HS-27A (cell line): Measurements from ENCODE around the gene OGFR.

ENCODE experiments used
- DNase-seq: peaks from one replicate; pipeline ENCODE4 v3.0.0-alpha.2; 2012; ENCODE audit warnings: low read depth, missing footprints

The OGFR gene

DNA sequence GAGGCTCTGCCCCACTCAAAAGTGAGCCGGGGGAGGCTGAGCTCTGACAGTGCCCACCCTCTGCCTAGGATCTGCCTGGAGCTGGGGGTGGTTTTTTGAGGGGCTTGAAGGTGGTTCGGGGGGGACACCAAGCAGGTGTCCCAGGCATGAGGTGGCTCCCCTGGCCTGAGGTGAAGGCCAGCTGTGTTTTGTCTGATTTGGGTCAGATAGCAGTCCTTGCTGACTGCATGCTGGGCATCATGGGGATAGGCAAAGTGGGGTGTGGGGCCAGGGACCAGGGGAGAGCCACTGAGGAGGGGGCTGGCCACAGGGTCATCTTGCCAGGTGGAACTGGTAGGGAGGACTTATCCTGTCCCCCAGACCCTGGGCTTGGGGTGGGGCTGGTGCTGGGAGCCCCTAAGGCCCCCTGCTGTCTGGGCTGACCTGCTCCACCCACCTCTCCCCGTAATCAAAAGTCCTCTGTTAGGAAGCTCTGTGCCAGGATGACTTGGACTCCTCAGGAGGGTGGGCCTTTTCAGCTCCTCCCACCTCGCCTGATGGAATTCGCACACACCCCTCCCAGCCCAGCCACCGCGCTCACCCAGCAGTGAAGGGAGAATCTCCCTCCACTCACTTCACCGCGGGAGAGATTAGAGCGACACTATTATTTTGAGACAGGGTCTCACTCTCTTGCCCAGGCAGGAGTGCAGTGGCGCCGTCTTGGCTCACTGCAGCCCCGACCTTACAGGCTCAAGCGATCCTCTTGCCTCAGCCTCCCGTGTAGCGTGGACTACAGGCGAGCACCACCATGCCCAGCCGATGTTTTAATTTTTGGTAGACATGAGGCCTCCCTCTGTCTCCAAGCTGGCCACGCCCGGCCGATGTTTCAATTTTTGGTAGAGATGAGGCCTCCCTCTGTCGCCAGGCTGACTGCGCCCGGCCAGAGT lies 10.7 kb downstream of the OGFR start:
- no peak for DNase-seq

DNA sequence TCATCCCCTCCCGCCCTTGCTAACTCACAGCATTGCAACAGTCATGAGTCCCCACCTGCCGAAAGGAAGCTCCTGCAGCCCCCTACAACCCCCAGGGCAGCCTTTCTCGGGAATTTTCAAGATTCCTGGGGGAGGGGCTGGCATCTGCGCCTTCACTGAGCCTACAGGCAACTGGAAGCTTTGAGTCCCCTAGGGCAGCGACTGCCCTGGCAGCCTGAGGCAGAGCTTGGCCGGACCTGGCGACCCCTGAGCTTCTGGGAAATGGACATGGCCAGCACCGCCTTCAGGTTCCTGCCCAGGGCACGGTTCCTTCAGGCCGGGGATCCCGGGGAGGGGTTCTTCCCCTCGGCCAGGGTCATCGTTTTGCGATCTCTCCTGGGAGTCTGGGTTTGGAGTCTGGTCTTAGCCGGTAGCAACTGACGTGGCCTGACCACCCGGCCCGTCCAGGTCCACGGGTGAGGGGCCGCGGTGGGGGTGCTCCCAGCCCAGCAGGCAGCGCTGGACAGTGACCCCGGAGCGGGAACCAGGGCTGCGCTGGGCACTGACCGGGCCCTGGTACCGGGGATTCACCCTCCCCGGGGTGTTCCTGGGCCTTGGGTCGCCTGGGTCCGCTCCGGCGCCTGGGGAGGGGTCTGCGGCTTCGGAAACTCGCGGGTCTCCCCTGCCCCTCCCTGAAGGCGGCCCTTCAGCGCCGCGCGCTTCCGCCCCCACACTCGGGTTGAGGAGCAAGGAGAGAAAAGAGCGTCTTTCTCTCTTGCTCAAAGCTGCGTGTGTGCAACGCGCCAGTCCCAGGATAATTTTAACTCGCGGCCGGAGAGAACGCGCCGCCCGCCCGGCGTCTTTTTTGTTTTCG lies 11.6 kb downstream of the OGFR start:
- DNase-seq: no peak

DNA sequence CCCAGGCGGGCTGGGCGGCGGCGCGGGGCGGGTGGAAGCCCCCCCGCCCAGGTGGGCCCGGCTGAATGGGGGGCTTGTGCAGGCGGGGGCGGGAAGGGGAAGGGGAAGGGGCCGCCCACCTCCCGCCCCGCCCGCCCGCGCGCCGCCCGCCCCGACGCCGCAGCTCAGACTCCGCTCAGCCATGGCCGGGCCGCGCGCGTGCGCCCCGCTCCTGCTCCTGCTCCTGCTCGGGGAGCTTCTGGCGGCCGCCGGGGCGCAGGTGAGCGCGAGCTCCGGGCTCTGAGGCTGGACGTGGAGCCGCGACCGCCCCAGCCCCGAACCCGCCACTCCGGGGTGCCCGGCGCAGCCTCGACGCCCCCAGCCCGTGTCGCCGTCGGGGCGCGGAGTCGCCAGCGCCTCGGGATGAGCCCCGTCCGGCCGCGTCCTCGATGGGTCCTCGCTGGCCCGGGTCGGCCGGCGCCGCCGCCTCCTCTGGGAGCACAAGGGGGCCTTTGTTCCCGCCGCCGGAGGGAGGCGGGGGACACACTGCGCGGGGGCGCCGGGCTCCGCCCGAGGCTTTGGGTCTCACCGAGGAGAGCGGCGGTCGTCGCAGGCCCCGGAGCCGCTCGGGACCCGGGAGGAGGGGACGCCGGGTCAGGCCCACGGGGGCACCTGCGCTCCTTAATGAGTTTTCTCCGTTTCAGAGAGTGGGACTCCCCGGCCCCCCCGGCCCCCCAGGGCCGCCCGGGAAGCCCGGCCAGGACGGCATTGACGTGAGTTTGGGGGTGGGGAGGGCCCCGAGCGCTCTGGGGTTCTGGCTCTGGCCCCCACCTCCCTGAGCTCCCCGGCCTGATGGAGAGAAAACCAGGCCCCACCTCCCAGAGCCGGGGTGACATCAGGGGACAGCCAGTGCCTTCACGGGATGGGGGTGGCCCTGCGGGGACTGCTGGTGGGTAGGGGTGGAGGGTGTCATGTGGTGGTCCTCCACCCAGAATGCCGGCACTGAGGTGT lies 12.5 kb downstream of the OGFR start, which contains the start of gene COL9A3:
Gene COL9A3, plus strand, starts transcription at position 167 of the 990 bp plus-strand sequence. Its CDS starts 15 bp downstream, at position 182.
- no peak for DNase-seq

DNA sequence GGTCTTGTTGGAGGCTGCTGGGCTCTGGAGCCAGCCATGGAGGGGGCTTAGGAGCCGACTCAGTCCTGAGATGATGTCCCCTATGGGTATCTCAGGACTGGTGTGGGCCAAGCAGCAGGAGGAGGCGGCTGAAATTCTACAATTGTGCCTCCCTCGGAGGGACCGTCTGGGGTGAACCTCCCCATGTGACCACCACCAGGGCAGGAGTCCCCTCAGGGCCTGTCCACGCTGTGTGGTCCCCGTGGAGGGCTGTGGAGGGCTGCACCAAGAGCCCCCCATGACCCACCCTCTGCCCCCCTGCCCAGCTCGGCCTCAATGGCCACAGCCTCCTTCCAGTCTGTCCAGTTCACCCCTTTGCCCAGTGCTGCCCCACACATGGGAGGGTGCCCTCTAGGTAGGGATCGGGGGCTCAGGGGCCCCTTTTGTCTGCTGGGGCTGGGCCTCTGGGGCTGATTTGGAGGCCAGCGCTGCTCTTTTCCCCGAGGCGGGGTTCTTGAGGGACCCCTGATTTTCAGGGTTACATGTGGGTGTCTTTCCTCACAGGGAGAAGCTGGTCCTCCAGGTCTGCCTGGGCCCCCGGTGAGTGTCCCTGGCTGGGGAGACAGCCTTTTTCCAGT lies 13.4 kb downstream of the OGFR start:
- no peak for DNase-seq

DNA sequence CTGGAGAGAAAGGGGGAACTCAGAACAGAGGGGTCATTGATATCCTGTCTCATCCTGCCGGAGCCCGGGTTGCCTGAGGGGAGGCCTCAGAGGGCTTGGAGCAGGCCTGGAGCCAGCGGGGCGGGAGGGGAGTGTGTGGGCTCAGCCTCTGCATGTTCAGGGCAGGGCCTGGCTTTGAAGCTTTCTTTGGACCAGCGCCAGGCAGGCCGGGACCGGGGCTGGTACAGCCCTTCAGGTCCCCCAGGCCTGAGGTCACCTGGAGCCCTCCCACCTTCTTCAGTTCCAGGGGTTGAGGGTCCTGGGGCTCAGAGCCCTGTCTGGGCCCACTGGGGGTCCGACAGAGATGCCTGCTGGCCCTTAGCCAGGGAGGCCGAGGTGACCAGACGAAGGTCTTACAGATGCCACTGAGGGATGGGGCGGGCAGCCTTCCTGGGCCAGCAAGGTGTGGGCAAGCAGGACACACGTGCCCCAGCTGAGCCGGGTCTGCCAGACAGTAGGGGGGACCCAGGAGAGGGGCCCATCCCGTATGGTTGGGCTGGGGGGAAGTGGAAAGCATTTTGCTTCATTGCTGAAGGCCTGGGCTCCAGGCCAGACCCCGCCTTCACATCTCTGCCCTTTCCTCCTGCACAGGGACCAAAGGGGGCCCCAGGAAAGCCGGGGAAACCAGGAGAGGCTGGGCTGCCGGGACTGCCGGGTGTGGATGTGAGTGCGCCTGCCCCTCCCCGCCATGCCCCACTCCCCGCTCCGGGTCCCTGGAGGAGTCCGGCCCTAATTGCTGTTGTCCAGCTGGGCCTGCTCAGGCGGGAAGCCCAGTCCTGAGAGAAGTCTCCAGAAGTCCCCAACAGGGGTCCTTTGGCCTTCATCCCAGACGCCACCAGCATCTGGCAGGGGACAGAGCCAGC lies 14.2 kb downstream of the OGFR start:
- DNase-seq: no peak

DNA sequence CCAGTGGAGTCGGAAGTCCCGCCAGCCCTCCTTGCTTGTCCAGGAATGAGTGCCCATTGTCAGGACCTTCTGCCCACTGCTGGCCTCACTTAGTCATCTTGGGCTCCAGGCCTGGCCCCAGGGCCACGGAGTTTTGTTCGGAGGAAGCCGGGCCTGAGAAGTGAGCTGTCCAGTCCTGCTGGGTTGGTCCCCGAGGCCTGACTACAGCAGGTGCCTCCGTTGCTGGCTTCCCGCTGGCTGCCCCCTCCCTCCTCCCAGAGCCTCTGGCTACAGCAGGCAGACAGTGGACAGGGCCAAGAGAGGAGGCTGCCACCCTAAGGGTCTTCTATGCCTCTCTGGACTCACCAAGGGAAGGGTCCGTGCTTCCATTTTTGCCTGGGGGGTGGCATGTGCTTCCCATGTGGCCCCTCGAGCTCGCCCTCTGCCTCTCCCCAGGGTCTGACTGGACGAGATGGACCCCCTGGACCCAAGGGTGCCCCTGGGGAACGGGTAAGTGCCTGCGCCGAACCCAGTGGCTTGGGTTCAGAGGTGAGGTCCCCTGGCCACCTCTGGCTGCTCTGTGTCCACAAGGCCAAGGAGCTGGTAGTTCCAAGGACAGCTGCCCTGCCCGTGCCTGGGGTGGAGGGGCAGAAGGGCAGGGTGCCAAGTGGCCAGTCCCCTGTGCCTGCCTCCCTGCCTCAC lies 15.0 kb downstream of the OGFR start:
- no peak for DNase-seq

DNA sequence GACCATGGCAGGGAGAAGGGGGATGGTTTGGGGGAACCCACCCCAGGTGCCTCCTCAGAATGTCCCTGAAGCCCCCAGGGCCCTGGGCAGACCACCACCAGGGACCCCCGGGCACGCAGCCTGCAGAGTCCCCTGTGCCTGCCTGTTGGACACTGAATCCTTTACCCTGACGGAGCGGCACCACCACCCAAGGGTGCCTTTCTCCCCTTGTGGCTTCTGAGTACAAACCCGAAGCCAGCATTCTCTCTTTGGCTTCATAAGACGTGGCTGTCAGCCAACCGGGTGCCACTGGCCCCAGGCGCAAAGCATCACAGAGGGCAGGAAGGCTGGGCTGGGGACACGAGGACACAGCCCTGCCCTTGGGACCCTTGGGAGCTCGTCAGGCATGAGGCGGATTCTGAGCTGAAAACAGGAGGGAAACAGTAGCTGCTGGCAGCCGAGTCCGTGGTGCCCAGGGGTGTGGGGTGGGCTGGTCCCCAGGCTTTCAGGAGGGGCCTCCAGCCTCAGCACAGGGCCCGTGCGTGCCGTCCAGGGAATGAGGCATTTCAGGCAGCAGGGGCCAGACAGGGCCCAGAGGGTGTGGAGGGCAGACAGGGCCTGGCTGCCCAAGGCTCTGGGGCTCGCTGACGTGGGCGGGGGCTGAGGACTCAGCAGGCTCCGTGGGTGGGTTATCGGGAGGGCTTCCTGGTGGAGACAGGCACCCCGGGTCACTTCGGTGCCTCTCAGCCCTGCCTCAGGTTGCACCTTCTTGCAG lies 15.8 kb downstream of the OGFR start:
- no peak for DNase-seq

DNA sequence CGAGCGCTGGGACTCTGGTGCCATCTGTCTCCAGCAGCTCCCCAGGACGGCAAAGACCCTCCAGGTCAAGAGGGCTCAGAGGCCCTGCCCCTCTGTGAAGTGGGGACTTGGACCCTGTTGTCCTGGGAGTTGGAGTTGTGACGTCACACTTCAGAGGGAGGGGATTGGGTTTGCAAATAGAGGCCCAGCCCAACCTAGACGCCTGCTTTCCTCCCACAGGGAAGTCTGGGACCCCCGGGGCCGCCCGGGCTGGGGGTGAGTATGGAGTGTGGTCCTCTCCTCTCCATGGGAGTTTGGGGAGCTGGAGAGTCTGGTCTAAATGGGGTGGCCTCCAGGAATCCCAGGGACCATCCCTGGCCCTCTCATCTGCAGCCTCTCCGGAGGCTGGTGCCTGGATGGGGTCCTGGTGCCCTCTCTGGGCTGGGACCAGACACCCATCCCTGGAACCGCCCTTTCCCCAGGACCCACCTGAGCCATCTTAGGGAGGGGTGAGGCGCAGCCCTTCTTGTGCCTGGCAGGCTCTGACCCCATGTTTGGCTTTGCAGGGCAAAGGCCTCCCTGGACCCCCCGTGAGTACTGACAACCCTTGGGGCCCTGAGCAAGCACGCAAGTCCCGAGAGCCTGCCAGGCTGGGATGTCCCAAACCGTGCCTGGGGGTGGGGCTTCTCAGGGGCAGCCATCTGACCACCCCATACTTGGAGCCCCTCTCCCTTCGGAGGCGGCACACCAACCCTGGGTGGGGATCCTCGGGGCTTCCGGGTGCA lies 16.5 kb downstream of the OGFR start:
- DNase-seq: no peak

DNA sequence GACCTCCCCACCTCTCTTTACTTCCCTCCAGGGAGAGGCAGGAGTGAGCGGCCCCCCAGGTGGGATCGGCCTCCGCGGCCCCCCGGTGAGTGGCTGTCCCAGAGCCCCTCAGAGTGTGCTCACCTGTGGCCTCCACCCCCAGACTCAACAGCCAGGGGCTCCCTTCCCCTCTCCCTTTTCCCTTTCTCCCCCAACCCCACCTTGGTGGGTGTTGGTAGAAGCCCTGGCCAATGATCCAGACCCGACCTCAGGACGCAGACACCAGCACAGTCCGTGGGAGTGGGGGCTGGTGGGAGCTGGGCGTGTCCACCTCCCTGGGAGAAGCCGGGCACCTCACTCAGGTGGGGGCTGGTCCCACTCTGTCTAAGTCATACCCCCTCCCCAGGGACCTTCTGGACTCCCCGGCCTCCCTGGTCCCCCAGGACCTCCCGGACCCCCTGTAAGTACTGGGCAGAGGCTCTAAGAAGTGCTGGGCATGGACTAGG lies 17.1 kb downstream of the OGFR start:
- DNase-seq: no peak

DNA sequence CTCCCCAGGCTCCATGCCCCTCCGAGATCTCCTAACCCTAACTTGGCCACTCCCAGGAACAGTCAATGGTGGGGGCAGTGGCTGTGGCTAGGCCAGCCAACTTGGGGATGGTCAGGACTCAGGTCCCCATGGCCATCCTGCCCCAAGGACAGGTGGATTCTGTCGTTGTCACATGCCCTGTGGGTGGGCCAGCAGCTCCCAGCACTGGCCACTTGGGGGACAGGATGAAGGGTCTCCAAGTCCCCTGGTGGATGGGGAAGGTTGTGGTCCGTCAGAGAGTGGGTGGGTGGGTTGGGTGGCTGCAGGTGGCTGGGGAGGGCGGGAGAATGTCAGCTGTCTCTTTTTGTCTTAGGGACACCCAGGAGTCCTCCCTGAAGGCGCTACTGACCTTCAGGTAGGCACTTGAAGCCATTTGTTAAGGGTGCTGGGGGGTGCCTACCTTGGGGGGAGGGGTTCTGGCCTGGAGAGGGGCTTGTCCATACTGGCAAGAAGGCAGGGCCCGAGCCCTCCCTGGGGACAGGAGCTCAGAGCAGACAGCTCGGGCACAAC lies 17.7 kb downstream of the OGFR start:
- no peak for DNase-seq

DNA sequence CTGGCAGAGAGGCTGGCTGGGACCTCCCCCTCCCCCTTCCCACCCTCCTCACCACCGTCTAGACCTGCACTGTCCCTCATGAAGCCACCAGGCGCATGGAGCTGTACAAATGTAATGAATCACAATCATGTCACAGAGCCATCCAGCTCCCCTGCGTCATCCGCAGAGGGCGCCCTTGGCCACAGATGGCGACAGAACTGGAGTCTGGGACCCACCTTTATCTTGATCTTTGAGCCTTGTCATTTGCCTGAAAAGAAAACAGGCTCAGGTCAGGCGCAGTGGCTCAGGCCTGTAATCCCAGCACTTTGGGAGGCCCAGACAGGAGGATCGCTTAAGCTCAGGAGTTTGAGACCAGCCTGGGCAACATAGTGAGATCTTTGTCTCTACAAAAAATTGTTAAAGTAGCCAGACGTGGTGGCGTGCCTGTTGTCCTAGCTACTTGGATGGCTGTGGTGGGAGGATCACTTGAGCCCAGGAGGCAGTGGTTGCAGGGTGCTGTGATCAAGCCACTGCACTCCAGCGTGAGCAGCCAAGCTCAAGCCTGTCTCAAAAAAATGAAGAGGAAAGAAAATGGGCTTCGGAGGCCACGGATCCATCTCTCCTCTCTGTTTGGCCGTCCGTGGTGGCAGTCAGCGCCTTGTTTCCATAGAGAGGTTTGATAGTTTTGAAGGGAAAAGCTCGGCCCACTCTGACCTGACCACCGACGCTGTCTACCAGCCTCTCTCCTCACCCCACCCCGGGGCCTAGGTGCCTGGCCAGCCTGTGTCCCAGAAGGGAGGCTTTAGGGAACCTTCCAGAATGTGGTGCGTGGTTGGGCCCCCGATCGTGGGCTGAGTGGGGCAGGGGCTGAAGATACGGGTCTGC lies 18.4 kb downstream of the OGFR start:
- DNase-seq: no peak

DNA sequence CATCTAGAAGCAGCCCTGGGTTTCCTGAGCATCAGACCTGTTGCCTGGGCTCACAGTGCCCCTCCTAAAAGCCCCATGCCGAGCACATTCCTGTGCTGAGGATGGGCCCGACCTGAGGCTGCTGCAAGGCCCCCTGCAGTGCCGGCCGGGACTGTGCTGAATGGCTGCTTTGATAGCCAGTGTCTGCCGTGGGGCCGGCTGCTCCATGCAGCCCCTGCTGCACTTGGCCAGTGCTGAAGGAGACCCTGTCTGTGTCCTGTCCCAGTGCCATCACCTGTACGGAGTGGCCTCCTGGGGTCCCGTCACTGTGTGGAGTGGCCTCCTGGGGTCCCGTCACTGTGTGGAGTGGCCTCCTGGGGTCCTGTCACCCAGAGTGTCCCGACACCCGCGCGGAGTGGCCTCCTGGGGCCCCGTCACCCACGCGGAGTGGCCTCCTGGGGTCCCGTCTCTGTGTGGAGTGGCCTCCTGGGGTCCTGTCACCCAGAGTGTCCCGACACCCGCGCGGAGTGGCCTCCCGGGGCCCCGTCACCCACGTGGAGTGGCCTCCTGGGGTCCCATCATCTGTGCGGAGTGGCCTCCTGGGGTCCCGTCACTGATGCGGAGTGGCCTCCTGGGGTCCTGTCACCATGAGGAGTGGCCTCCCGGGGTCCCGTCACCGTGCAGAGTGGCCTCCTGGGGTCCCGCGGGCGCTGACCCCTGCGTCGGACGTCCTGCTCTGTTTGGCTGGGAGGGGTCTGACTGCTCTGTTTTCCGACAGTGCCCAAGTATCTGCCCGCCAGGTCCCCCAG lies 19.2 kb downstream of the OGFR start:
- DNase-seq: no peak

DNA sequence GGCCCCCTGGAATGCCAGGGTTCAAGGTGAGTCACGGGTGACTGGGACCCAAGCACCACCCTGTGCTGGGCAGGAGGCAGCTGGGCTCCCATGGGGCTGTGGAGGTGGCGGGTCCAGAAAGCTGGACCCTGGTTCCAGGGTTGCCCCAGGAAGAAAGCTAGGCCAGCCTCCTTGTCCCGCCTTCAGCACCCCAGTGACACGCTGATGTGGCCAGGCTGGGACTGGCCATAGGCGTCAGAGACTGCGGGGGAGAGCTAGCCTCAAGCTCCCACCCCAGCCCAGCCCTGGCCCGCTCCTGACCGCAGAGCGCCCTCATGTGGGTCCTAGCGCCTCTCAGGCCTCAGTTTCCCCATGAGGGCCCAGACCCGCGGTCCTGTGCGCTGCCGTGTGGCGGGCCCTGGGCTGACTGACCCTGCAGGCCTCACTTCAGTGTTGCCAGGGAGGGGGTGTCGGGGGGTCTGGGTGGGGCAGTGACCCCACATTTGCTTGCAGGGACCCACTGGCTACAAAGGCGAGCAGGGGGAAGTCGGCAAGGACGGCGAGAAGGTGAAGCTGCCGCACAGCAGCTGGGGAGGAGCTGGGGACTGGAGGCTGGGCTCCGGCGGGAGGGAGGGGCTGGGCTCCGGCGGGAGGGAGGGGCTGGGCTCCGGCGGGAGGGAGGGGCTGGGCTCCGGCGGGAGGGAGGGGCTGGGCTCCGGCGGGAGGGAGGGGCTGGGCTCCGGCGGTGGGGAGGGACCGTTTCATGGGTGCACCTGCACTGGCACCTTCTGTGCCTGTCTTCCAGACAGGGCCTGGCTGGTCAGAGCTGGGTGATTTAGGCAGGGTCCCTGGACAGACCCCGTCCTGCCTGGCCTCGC lies 20.1 kb downstream of the OGFR start:
- DNase-seq: no peak

DNA sequence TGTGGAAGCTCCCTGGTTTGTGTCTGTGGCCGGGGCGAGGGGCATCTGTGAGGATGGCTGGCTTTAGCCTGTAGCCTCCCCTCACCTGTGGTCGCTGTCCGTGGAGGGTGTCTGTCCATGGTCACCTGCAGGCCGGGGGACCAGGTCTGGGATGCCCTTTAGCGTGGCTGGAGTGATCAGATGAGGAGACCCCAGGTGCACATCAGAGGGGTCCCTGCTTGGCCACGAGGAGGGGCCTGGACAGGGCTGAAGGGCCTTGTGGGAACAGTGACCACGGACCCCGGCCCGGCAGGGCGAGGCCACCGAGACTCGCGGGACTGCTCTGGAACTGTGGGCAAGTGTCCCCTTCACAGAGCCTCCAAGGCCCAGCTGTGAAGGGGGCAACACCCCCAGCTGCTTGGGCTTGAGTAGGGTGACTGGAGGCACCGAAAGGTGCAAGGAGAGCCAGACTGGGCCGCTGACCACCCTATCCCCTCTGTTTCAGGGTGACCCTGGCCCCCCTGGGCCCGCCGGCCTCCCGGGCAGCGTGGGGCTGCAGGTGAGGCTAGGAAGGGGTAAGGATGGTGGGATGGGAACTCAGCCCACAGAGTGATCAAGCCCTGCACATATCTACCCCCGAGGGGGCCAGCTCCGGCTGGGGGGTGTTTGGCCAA lies 20.8 kb downstream of the OGFR start:
- no peak for DNase-seq
